ENCODE results near the gene TIMELESS. TPM values are rescaled to one million over a fixed set of nuclear protein-coding genes. Genes with fewer than 3 reads are reported as not detected.

Gene TIMELESS
- 10 to 100 TPM in 1 of 2 donors, 1 to 10 TPM in 1; 8.9 to 16.7 TPM for total RNA-seq

GRCh38 chr12:56448860-56449621, at the start of gene TIMELESS:
Gene TIMELESS (minus strand): TSS chr12:56449426. CDS start chr12:56434170, 15,256 bp downstream.

GRCh38 chr12:56488041-56488955, 39.1 kb upstream of the TIMELESS start, which contains the start of gene GLS2:
Gene GLS2 (minus strand): TSS chr12:56488161. CDS start chr12:56488118, 43 bp downstream.

GRCh38 chr12:56468216-56469006, 19.2 kb upstream of the TIMELESS start, which contains the start of gene SPRYD4:
Gene SPRYD4 (plus strand): TSS chr12:56468578. CDS start chr12:56468592, 14 bp downstream.

GRCh38 chr12:56454557-56454956, 5.3 kb upstream of the TIMELESS start, which contains the start of gene MIP:
Gene MIP (minus strand): TSS chr12:56454657. CDS start chr12:56454613, 44 bp downstream.

Other genes starting within 250 kb of the TIMELESS start
- 10 to 100 TPM; 54.7 to 72.6 TPM for gene RNF41, start 227.5 kb downstream of the TIMELESS start, total RNA-seq
- gene NABP2, start 225.1 kb downstream of the TIMELESS start, total RNA-seq = 10 to 100 TPM; 30.6 to 52.9 TPM
- gene SLC39A5, start 219.4 kb downstream of the TIMELESS start, total RNA-seq = not detected
- gene ANKRD52, start 191.0 kb downstream of the TIMELESS start, total RNA-seq = 10 to 100 TPM; 29.3 to 37.3 TPM
- 1 to 10 TPM; 6.0 to 9.3 TPM for gene COQ10A, start 182.5 kb downstream of the TIMELESS start, total RNA-seq
- 100 to 1,000 TPM; 141 to 198 TPM for gene CS, start 149.1 kb downstream of the TIMELESS start, total RNA-seq
- gene CNPY2, start 133.4 kb downstream of the TIMELESS start, total RNA-seq = 100 to 1,000 TPM; 172 to 220 TPM
- 10 to 100 TPM; 16.3 to 36.1 TPM for gene PAN2, start 115.4 kb downstream of the TIMELESS start, total RNA-seq
- under 1 TPM in 1 of 2 donors, not detected in 1; 0.33 TPM for gene IL23A, start 110.5 kb downstream of the TIMELESS start, total RNA-seq
- gene STAT2, start 89.3 kb downstream of the TIMELESS start, total RNA-seq = 100 to 1,000 TPM; 712 to 885 TPM
- gene APOF, start 86.6 kb downstream of the TIMELESS start, total RNA-seq = not detected
- not detected for gene MIP, start 5.2 kb upstream of the TIMELESS start, total RNA-seq
- 1 to 10 TPM; 2.4 to 3.0 TPM for gene SPRYD4, start 19.2 kb upstream of the TIMELESS start, total RNA-seq
- not detected for gene GLS2, start 38.7 kb upstream of the TIMELESS start, total RNA-seq
- gene RBMS2, start 72.4 kb upstream of the TIMELESS start, total RNA-seq = 1 to 10 TPM; 8.3 to 9.0 TPM
- gene BAZ2A, start 180.9 kb upstream of the TIMELESS start, total RNA-seq = 10 to 100 TPM; 52.0 to 56.3 TPM
- 100 to 1,000 TPM; 532 to 644 TPM for gene ATP5F1B, start 196.6 kb upstream of the TIMELESS start, total RNA-seq
- gene PTGES3, start 238.9 kb upstream of the TIMELESS start, total RNA-seq = 100 to 1,000 TPM in 1 of 2 donors, 10 to 100 TPM in 1; 42.3 to 108 TPM

Data from melanocyte of skin (primary cell).